ENCODE results near the gene EPS15. TPM values are rescaled to one million over a fixed set of nuclear protein-coding genes. Genes with fewer than 3 reads are reported as not detected.

The EPS15 gene
- total and polyA plus RNA-seq, 2 experiments from 2014 or later: 14.9 to 46.0 TPM

GRCh38 chr1:51514733-51515132 lies 4.3 kb downstream of the EPS15 start:
- Histone ChIP-seq H4K20me1 (ENCODE audit: insufficient read depth, poor library complexity, severe bottlenecking) (peaks cover 31% of the 10 kb centered on the region), H3K27me3 (no peaks in the 10 kb centered on the region), H3K79me2 (peaks cover 83% of the 10 kb centered on the region), H3K36me3 (replicated peaks; ENCODE audit: insufficient read depth, low read depth) (no peaks in the 10 kb centered on the region), H3K27ac (no peak overlapping the region), H3K4me2 (peak overlapping the region; percentile 7), H2AFZ (no peak overlapping the region), H3K4me1 (ENCODE audit: insufficient read depth) (peaks cover 22% of the 10 kb centered on the region), H3K4me3 (no peak overlapping the region), H3K9me3 (ENCODE audit: low read depth) (no peaks in the 10 kb centered on the region), H3K9me2 (replicated peaks; ENCODE audit: insufficient read depth) (no peaks in the 10 kb centered on the region)
- no peak for DNase-seq (ENCODE audit: low spot score)
- TF ChIP-seq EZH2 (IDR thresholded peaks at IDR 0.05; ENCODE audit: borderline replicate concordance) (no peak), EZH2phosphoT487 (IDR thresholded peaks at IDR 0.05; ENCODE audit: low read depth, severe bottlenecking, unreplicated experiment) (no peak), CTCF (IDR thresholded peaks at IDR 0.05; ENCODE audit: poor library complexity) (no peak)
- WGBS (ENCODE audit: low lambda C conversion rate, missing lambda C conversion rate): 89% methylated on average over 2 of the region's 2 CpGs

GRCh38 chr1:51512606-51513005 lies 6.5 kb downstream of the EPS15 start:
- H4K20me1 ChIP-seq (ENCODE audit: insufficient read depth, poor library complexity, severe bottlenecking): peaks cover 31% of the 10 kb centered on the region
- TF ChIP-seq EZH2 (IDR thresholded peaks at IDR 0.05; ENCODE audit: borderline replicate concordance) (no peak), CTCF (IDR thresholded peaks at IDR 0.05; ENCODE audit: poor library complexity) (no peak), EZH2phosphoT487 (IDR thresholded peaks at IDR 0.05; ENCODE audit: low read depth, severe bottlenecking, unreplicated experiment) (no peak)
- H3K79me2 ChIP-seq: peaks cover 99% of the 10 kb centered on the region
- H3K9me2 ChIP-seq (replicated peaks; ENCODE audit: insufficient read depth): no peaks in the 10 kb centered on the region
- DNase-seq (ENCODE audit: low spot score): no peak
- no peaks in the 10 kb centered on the region for H3K36me3 ChIP-seq (replicated peaks; ENCODE audit: insufficient read depth, low read depth)
- WGBS (ENCODE audit: low lambda C conversion rate, missing lambda C conversion rate): 100% methylated on average over 1 of the region's 1 CpG
- peaks cover 19% of the 10 kb centered on the region for H3K4me1 ChIP-seq (ENCODE audit: insufficient read depth)
- H3K4me3 ChIP-seq: no peak overlapping the region
- H2AFZ ChIP-seq: no peak overlapping the region
- no peak overlapping the region for H3K27ac ChIP-seq
- H3K9me3 ChIP-seq (ENCODE audit: low read depth): no peaks in the 10 kb centered on the region
- H3K4me2 ChIP-seq: no peak overlapping the region
- H3K27me3 ChIP-seq: no peaks in the 10 kb centered on the region

GRCh38 chr1:51512120-51512519 lies 6.9 kb downstream of the EPS15 start:
- Histone ChIP-seq H3K79me2 (peaks cover 99% of the 10 kb centered on the region), H3K27ac (no peak overlapping the region), H3K9me2 (replicated peaks; ENCODE audit: insufficient read depth) (no peaks in the 10 kb centered on the region), H3K4me1 (ENCODE audit: insufficient read depth) (peaks cover 15% of the 10 kb centered on the region), H3K27me3 (no peaks in the 10 kb centered on the region), H2AFZ (no peak overlapping the region), H3K4me3 (no peak overlapping the region), H3K4me2 (no peak overlapping the region), H3K36me3 (replicated peaks; ENCODE audit: insufficient read depth, low read depth) (no peaks in the 10 kb centered on the region), H4K20me1 (ENCODE audit: insufficient read depth, poor library complexity, severe bottlenecking) (peaks cover 31% of the 10 kb centered on the region), H3K9me3 (ENCODE audit: low read depth) (no peaks in the 10 kb centered on the region)
- TF ChIP-seq CTCF (IDR thresholded peaks at IDR 0.05; ENCODE audit: poor library complexity) (no peak), EZH2phosphoT487 (IDR thresholded peaks at IDR 0.05; ENCODE audit: low read depth, severe bottlenecking, unreplicated experiment) (no peak), EZH2 (IDR thresholded peaks at IDR 0.05; ENCODE audit: borderline replicate concordance) (no peak)
- no peak for DNase-seq (ENCODE audit: low spot score)

GRCh38 chr1:51509773-51510172 lies 9.3 kb downstream of the EPS15 start:
- Histone ChIP-seq H3K4me3 (no peak overlapping the region), H3K36me3 (replicated peaks; ENCODE audit: insufficient read depth, low read depth) (no peaks in the 10 kb centered on the region), H3K79me2 (peaks cover 94% of the 10 kb centered on the region), H3K9me2 (replicated peaks; ENCODE audit: insufficient read depth) (no peaks in the 10 kb centered on the region), H3K4me1 (ENCODE audit: insufficient read depth) (peaks cover 9% of the 10 kb centered on the region), H3K4me2 (no peak overlapping the region), H3K27ac (no peak overlapping the region), H3K27me3 (no peaks in the 10 kb centered on the region), H3K9me3 (ENCODE audit: low read depth) (no peaks in the 10 kb centered on the region), H2AFZ (no peak overlapping the region), H4K20me1 (ENCODE audit: insufficient read depth, poor library complexity, severe bottlenecking) (peaks cover 25% of the 10 kb centered on the region)
- WGBS (ENCODE audit: low lambda C conversion rate, missing lambda C conversion rate): 59% methylated on average over 2 of the region's 2 CpGs
- DNase-seq (ENCODE audit: low spot score): no peak
- TF ChIP-seq CTCF (IDR thresholded peaks at IDR 0.05; ENCODE audit: poor library complexity) (no peak), EZH2phosphoT487 (IDR thresholded peaks at IDR 0.05; ENCODE audit: low read depth, severe bottlenecking, unreplicated experiment) (no peak), EZH2 (IDR thresholded peaks at IDR 0.05; ENCODE audit: borderline replicate concordance) (no peak)

Data from hepatocyte (in vitro differentiated cells).